Measurements from ENCODE around the gene APP.

- TF ChIP-seq POLR2A (IDR thresholded peaks at IDR 0.05; ENCODE audit: low read depth, low read length) (no peak), TAF1 (IDR thresholded peaks at IDR 0.05; ENCODE audit: borderline replicate concordance, low read depth, low read length) (no peak), POLR2AphosphoS5 (IDR thresholded peaks at IDR 0.05; ENCODE audit: low read depth, low read length) (no peak)
Measured at GRCh38 chr21:26119906-26120305, 50.7 kb downstream of the APP start.
